HG02981 (cell line): Measurements from ENCODE around the gene COX14.
A peak's percentile ranks its signal among the peaks of the same experiment; 100 is the strongest.
"Not testable (repeated sequence)": the region's sequence is repeated elsewhere in the genome, so short reads cannot be mapped to it uniquely, and the experiment has no call there.

ENCODE experiments used
- ATAC-seq: cut with Tn5 transposase; IDR thresholded peaks from one replicate; pipeline ENCODE4 v1.9.1; 2021; ENCODE audit warnings: mild to moderate bottlenecking, moderate library complexity; ENCODE audit not compliant: unreplicated experiment

COX14 gene

DNA sequence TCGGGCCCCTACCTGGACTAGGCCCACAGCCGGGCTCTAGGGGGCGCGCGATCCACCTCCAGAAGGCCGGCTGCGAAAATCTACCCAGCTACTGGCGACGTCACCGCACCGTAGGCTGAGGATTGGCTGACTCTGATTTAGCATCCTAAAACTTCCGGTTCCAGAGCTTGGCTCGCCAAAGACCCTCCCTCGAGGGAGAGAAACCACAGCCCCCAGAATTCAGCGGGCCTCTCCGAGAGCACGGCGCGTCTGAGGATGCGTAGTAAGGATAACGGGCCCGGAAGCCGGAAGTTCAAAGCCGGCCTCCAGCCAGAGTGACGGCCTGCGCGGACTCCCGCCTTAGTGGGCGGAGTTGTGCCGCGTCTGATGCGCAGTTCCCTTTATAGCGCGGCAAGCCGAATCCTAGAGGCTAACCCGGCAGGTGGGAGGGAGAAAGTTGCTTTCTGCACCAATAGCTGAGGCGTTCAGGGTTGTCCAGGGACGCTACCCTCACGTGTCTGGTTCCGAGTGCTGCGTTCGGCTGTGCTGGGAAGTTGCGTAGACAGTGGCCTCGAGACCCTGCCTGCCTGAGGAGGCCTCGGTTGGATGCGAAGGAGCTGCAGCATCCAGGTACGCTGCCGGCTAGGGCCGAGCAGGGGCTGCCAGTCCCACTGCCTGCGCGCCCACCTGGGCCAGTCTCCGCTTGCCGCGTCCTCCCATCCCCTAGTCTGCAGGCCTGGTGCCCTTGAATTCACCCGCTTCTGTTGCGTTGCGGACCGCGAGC lies at the start of gene COX14:
TSS of gene COX14 (plus strand) at position 544 of the 763 bp plus-strand sequence. CDS start 7,808 bp downstream, outside the sequence.
- peak; percentile 77 for ATAC-seq

DNA sequence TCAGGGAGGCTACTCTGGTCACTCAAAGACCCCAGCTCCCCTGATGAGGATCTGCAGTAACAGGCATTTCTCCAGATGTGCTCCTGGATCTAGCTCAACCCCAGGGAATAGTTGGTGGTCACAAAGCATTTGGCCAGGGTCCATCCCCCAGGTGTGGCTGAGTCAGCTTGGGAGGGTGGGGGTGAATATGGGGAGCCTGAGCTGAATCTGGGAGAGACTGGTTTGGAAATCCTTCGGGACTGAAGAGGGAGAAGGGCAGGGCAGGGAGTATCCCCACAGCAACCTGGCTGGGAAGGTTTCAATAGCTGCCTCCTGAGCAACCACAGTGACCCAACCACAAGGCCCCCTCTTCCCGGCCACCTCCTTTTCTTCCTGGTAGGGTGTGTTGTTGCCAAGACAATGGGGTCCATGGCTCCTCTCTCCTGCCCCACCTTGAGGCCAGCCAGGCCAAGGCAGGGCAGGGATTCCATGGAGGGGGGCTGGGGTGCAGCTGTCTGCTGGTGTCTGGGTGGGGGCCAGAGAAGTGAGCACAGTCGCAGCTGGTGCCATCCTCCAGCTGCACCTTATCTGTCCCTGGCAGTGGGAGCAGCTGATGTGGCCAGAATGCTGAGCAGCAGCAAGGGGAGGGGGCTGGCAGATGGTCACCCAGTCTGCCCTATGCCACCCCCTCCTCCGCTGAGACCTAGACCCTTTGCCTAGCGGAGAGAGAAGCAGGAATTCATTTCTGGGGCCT lies 49.1 kb upstream of the COX14 start:
- ATAC-seq = no peak

DNA sequence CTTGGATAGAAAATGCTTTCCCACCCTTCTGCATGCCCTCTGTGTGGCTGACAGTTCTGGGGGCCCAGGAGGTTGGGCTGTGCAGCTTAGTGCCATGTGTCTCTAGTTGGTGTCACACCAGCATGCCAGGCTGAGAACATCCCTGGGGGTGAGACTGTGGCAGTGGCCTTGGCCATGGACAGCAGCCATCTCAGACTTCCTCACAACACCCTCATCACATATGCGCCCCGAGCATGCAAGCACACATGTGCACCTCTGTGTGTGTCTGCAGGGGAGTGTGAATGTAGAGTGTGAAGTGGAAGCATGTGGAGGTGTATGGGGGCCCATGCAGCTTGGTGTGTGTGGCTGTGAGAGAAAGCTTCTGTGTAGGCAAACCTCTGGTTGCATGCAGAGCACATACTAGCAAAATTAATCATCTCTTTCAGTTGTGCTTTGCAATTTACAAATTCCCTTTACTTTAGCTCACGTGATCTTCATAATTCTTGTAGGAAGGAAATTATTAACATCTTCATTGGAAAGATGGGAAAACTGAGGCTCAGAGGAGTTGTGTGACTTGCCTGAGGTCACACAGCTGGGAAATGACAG lies 46.2 kb upstream of the COX14 start:
- ATAC-seq = no peak

DNA sequence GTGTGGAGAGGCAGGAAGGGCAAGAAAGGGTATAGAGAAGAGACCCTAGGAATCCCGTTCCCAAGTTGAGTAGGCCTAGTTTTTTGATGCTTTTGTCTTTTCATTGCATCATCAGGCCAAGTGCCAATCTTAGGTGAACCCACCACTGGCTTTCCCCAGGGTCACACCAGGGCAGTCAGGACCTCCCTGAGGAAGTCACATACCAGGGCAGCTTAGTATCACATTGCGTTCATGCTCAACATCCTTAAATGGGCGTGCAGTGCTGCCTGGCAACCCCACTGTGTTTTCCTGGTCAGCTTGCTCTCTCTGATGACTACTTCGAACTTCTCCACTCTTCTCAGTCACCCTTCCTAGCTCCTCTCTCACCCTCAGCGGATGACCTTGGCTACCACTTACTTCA lies 45.6 kb upstream of the COX14 start:
- ATAC-seq = no peak

DNA sequence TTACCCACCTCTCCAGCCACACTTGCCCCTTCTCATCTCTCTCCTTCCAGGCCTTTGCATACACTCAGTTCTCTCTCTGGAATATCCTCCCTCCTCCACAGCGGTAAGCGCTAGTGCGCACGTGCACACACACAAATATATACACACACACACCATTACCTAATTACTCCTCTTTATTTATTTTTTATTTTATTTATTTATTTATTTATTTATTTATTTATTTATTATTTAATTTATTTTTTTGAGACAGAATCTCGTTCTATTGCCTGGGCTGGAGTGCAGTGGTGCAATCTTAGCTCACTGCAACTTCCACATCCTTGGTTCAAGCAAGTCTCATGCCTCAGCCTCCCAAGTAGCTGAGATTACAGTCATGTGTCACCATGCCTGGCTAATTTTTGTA lies 43.0 kb upstream of the COX14 start:
- ATAC-seq = no peak

DNA sequence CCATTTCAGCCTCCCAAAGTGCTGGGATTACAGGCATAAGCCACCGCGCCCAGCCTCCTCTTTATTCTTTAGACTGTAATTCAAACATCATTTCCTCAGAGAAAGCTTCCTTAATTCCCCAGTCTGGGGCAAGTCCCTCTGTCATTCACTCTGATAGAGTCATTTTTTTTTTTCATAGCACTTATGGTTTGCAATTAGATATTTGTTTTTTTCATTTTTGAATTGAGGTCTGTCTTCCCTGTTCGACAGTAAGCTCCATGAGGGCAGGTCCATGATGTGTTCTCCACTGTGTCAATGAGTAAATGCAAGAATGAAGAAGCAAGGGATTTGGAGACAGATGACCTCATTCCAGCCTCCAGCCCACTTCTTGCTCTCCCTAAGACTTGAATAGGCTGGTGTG lies 42.5 kb upstream of the COX14 start:
- no peak for ATAC-seq

DNA sequence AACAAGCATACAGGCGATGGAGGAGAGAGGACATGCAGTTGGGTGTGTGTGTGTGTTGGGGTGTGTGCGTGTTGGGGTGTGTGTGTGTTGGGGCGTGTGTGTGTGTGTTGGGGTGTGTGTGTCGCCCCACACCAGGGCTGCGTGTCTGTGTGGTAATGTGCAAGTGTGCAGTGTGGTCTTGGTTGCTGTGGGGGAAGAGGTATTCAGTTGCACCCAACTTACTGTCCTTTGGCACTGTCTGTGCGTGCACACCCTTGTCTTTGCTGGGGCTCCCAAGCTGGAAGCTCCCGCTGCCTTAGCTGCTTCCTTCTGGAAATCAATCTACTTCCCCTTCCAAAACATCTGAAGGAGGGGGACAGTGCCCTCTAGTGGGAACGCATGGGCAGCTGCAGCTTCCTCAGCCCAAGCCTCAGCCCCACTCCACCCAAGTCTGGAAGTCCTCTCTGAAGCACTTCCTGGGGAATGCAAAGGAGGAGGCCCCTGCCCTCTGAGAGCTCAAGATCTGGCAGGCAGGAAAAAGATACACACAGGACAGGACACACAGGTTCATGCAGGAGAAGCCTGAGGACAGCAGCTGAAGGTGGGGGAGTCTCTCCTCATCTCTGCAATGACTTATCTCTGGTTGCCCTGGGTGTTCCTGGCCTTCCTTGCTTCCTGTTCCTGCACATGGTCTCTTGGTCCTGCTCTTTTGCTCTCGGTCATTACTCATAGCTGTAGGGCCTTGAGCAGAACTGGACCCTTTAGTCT lies 41.5 kb upstream of the COX14 start:
- no peak for ATAC-seq

DNA sequence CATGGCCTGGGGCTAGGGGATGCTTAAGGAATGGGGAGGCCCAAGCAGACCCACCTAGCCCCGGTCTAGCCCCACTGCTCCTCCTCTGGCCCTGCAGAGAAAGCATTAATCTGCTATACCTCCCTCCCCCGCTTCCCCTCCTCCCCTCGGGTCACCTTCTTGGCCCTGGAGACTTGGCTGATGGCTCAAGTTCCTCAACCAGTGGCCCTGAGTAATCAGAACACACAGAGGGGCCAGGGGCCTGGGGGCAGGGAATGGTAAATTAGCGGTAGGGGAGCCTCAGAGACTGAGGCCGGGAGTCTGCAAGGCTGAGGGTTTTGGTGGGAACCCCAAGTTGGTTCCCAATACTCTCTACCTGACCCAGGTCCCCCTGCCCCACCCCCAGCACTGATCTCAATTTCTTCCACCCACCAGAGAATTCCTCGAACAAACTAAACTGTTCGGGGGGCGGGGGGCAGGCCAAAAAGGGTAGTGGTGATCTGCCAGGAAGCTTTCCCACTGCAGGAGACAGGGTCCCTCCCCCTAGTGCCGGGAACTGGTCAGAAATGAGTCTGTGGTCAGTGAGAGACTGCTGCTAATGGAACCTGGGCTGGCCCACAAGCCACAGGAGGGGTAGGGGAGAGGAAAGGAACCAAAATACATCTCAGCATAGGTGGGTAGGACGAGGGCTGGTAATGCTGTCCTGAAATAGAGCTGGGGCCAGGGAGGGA lies 39.7 kb upstream of the COX14 start:
- no peak for ATAC-seq

DNA sequence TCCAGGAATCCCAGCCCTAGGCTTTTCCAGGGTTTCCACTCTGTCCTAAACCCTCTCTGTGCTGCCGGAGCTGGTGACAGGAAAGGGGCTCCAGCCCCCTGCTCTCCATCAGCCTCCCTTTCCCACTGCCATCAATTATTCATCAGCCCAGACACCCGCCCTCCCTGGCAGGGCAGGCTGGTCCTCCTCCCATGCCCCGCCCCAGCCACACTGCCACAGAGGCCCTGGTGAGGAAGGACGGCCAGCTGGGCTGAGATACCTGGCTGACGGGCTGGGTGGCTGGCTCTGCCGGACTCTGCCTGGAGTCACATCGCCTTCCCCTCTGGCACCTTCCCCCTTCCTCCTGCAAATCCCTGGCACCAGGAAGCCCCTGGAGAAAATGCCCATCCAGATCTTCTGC lies 38.8 kb upstream of the COX14 start:
- ATAC-seq = no peak

DNA sequence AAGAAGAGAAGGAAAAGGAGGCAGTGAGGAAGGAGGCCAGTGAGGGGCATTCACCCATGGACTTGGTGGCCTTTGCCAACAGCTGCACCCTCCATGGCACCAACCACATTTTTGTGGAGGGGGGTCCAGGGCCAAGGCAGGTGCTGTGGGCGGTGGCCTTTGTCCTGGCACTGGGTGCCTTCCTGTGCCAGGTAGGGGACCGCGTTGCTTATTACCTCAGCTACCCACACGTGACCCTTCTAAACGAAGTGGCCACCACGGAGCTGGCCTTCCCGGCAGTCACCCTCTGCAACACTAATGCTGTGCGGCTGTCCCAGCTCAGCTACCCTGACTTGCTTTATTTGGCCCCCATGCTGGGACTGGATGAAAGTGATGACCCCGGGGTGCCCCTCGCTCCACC lies 38.3 kb upstream of the COX14 start:
- no peak for ATAC-seq

DNA sequence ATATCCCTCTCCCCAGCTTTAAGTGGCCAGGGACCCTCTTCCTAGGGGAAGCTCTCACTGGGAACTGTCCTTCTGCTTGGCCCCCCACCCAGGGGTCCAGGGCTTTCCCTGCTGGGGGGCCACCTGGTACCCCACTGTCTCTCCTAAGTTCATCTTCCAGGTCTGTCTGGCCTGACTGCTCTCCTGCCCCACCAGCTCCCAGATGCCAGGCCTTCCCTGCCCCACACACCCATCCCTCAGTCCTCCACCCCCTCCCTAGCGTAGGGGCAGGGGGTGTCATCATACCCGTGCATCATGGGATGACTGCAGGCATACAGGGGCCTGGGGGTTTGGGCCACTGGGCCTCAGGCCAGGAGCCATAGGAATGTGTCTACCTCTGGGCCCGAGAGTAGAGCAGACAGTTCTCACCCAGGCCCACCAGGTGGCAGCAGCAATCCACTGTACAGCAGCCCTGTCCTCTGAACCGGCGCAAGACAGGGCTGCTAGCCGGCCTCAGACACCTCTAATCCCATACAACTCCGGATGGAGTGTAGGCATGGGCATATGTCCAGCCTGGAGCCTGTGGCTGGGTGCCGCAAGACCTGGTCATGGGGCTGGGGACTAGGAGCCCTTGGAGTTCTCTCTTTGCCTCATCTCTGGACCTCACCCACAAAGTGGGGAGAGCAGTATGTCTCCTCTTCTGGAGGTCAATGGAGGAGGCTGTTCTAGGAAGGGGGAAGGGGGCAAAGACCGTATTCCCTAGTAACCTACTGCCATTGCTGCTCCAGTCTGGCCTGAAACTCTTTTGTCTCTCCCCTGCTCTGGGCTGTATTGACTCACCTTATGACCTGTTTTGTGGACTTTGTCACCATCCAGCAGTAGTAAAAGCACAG lies 36.9 kb upstream of the COX14 start:
- ATAC-seq = peak; percentile 88

DNA sequence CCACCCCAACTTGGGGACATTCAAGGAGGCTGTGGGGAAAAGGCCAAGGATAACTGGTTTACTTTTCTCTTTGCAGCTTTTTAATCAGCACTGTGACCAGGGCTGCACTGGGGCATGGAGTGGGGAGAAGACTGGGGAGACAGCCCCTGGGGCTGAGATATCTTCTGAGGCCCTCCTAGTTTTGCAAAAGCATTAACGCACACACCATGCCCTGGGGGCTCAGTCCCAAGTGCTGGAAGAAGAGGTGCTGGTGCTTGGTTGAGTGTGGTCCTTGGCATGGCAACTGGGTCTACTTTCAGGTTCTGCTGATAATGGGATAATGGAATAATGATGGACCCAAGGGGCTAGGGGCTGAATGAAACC lies 36.2 kb upstream of the COX14 start:
- ATAC-seq = no peak

DNA sequence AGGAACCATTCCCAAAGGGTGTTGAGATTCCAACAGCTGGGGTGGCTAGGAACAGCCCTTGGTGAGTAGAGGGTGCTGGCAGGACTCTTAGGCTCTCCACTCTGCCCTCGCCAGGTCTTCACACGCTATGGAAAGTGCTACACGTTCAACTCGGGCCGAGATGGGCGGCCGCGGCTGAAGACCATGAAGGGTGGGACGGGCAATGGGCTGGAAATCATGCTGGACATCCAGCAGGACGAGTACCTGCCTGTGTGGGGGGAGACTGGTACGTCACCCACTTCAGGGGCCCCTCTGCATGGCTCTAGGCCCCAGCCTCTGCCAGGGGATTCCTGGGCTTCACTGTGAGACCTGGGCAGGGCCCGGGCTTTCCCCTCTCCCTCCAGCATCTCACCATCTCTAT lies 34.9 kb upstream of the COX14 start:
- no peak for ATAC-seq

DNA sequence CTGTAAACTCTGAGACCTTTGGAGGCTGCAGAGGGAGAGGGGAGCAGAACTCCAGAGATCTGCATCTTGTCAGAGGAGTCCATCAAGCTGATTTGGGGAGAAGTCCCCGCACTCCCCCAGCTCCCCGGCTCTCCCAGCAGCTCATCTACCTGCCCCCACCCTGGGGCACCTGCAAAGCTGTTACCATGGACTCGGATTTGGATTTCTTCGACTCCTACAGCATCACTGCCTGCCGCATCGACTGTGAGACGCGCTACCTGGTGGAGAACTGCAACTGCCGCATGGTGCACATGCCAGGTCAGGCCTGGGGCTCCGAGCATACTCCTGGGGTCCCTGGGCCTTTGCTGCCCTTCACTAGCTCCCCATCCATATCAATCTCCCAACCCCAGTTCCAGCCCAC lies 33.8 kb upstream of the COX14 start:
- ATAC-seq = no peak

DNA sequence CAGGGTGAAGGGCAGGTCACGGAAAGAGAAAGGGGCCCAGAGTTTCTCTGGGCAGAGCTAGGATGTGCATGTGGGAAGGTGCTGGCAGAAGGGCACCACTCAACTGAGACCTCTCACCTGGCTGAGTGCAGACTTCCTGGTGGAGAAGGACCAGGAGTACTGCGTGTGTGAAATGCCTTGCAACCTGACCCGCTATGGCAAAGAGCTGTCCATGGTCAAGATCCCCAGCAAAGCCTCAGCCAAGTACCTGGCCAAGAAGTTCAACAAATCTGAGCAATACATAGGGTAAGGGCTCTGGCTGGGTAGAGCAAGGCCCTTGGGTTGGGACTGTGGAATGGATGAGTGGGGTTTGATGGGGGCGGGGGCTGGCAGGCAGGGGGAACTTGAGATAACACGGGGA lies 32.3 kb upstream of the COX14 start:
- no peak for ATAC-seq

DNA sequence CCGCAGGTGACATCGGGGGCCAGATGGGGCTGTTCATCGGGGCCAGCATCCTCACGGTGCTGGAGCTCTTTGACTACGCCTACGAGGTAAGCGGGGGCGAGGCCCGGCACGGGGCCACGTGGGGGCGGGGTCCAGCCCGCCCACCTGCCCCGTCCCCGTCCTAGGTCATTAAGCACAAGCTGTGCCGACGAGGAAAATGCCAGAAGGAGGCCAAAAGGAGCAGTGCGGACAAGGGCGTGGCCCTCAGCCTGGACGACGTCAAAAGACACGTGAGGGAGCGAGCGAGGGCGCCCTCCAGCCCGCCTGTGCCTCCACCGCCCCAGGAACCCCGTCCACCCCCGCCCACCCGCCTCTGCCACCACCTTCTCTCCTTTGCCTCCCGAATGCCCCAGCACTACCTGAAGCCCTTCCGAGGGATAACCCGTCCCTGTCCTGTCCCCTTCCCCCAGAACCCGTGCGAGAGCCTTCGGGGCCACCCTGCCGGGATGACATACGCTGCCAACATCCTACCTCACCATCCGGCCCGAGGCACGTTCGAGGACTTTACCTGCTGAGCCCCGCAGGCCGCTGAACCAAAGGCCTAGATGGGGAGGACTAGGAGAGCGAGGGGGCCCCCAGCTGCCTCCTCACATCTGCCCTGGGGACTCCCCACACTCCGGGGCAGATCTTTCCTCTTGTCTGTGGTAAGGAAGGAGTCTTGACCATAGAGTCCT lies 30.8 kb upstream of the COX14 start:
- no peak for ATAC-seq

DNA sequence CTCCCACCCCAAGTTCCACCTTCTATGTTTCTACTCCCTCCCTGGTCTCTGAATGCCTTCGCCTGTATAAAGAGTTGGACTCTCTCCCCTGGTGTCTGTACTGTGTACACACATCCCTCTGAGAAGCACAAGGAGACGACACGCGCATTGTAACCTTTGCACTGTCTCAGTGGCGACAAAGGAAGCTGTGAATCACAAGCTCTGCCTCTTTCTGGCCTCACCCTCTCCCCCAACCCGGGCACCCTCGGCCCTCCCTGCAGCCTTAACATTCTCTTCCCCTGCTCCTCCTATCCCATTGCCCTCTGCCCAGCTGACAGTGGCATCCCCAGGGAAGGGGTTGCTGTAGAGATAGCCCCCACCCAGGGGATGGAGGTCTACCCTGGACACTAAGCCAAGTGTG lies 29.4 kb upstream of the COX14 start:
- ATAC-seq = no peak

DNA sequence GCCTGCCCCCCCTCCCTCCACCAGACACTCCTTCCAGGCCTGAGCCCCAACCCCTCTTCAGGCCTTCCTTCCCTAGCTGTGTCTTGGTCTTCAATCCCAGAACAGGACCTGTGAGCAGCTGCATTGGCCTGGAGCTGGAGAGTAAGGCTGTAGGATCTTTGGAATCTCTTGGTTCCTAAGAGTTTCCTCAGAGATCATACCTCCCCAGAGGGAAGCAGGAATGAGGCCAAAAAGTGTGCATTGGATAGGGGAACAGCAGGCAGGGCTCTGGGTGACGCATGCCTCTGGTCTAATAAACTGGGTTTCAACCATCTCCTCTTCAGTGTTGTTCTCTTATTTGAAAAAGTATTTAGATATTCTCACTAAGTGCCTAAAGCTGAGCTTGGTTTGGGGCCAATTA lies 28.7 kb upstream of the COX14 start:
- ATAC-seq = no peak

DNA sequence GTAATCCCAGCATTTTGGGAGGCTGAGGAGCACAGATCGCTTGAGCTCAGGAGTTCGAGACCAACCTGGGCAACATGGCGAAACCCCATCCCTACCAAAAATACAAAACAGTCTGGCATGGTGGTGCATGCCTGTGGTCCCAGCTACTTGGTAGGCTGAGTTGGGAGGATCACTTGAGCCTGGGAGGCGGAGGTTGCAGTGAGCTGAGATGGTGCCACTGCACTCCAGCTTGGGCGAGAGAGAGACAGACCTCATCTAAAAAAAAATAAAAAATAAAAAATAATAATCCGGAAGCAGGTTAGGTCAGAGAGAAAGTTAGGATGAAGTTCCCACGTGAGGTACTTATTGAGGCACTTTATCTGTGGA lies 27.6 kb upstream of the COX14 start:
- not testable (repeated sequence) for ATAC-seq
